DND-41 (cell line): ENCODE data around the gene ABCB11.

Source experiments
- ATAC-seq: fragments of 200-7000 bp; cut with Tn5 transposase; 3 replicates; pipeline ENCODE4 v1.9.1; 2021; ENCODE audit warnings: low read depth; ENCODE audit not compliant: insufficient read depth
- DNase-seq: peaks from one replicate; pipeline ENCODE4 v3.0.0-alpha.2; 2020
- H2AFZ ChIP-seq: 2 replicates; pipeline ENCODE4 v1.6.0; 2012; ENCODE audit warnings: low read depth, low read length
- H3K27ac ChIP-seq: 2 replicates; pipeline ENCODE4 v1.5.1; 2012; ENCODE audit warnings: low read length, inconsistent platforms
- H3K27me3 ChIP-seq: fragments of 200-600 bp; sonication (generic); 2 replicates; pipeline ENCODE4 v1.6.0; 2012; ENCODE audit warnings: low read length, mild to moderate bottlenecking, inconsistent platforms; ENCODE audit not compliant: insufficient read depth, poor library complexity
- H3K36me3 ChIP-seq: 2 replicates; pipeline ENCODE4 v1.5.1; 2012; ENCODE audit warnings: low read length, inconsistent platforms; ENCODE audit not compliant: insufficient read depth
- H3K4me1 ChIP-seq: 2 replicates; pipeline ENCODE4 v1.5.1; 2012; ENCODE audit warnings: mild to moderate bottlenecking, low read length; ENCODE audit not compliant: insufficient read depth
- H3K4me2 ChIP-seq: 2 replicates; pipeline ENCODE4 v1.6.0; 2012; ENCODE audit warnings: mild to moderate bottlenecking, moderate library complexity, low read length, inconsistent platforms; ENCODE audit not compliant: insufficient read depth
- H3K4me3 ChIP-seq, 2 experiments: fragments of 200-600 bp in 1 of 2; shearing (Covaris generic) in 1 of 2; 2 replicates each; pipeline ENCODE4 v1.5.1; 2012 to 2016; ENCODE audit warnings: inconsistent platforms in 2 of 2, low read length in 2 of 2, mild to moderate bottlenecking in 2 of 2, low read depth in 1 of 2, moderate library complexity in 1 of 2
- H3K79me2 ChIP-seq: 2 replicates; pipeline ENCODE4 v1.6.0; 2012; ENCODE audit warnings: low read length, inconsistent platforms; ENCODE audit not compliant: insufficient read depth
- H3K9ac ChIP-seq: 2 replicates; pipeline ENCODE4 v1.6.0; 2012; ENCODE audit warnings: low read depth, mild to moderate bottlenecking, inconsistent platforms, low read length, moderate library complexity
- H3K9me3 ChIP-seq: 2 replicates; pipeline ENCODE4 v1.5.1; 2012; ENCODE audit warnings: low read length, moderate library complexity, mild to moderate bottlenecking, inconsistent platforms; ENCODE audit not compliant: insufficient read depth, severe bottlenecking
- H4K20me1 ChIP-seq: 2 replicates; pipeline ENCODE4 v1.6.0; 2012; ENCODE audit warnings: low read length; ENCODE audit not compliant: insufficient read depth
- CTCF ChIP-seq: IDR thresholded peaks from 2 replicates; pipeline ENCODE4 v1.5.1; 2012; ENCODE audit warnings: borderline replicate concordance, low read length, moderate library complexity, mild to moderate bottlenecking; ENCODE audit not compliant: poor library complexity, severe bottlenecking; ENCODE audit errors: extremely low read depth
- EZH2 ChIP-seq: IDR thresholded peaks from 3 replicates; pipeline ENCODE4 v1.6.1; 2012; ENCODE audit warnings: borderline replicate concordance, low read depth, mild to moderate bottlenecking, moderate library complexity, low read length, inconsistent platforms; ENCODE audit not compliant: severe bottlenecking

Gene ABCB11

GRCh38 chr2:169015943-169016342 lies 15.2 kb downstream of the ABCB11 start:
- Histone ChIP-seq H3K4me1 (no peaks in the 10 kb centered on the region), H3K9me3 (no peaks in the 10 kb centered on the region), H3K4me2 (no peak overlapping the region), H3K4me3 (no peak overlapping the region), H3K27ac (no peak overlapping the region), H3K9ac (no peak overlapping the region), H3K36me3 (no peaks in the 10 kb centered on the region), H3K79me2 (no peaks in the 10 kb centered on the region), H4K20me1 (no peaks in the 10 kb centered on the region), H3K27me3 (peaks cover 3% of the 10 kb centered on the region), H2AFZ (no peak overlapping the region)
- no peak for TF ChIP-seq CTCF
- no peak for TF ChIP-seq EZH2
- no peak for ATAC-seq
- DNase-seq: no peak

DNA sequence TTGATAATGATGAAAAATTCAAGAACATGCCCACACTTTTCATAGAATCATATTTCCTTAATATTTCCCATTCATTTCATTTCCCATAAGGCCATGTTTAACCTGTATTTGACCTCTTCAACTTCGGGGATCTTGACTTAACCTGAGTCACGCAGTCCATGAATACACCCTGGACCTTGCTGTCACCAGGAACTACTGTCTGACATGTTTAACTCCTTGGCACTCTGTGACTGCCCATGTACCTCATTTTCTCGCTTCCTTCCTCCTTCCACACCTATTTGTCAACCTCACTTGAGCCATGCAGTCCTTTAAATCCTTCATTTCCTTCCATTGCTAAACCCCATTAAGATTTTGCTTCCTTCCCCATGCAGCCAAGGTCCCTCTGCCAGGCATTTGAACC lies 16.3 kb downstream of the ABCB11 start:
- DNase-seq: no peak
- no peak for TF ChIP-seq CTCF
- no peak for TF ChIP-seq EZH2

DNA sequence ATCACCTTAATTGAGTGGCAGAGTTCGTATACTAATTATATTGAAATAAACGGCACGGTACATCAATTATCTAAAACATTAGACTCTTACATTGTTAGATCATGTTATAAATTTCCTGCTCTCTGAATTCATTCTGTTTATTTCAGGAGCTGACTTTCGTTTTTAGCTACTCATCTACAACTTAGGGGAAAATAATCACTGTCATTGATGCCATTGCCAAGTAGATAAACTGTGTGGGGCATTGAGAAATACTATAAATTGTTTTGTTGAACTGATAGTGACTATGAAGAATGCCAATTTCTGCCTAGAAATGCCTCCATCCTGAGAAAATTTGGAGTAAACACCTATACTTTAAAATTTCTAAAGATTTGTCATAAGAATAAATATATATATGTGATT lies 17.5 kb downstream of the ABCB11 start:
- Histone ChIP-seq H3K36me3 (no peaks in the 10 kb centered on the region), H3K9me3 (no peaks in the 10 kb centered on the region), H4K20me1 (no peaks in the 10 kb centered on the region), H2AFZ (no peak overlapping the region), H3K79me2 (no peaks in the 10 kb centered on the region), H3K9ac (no peak overlapping the region), H3K4me3 (no peak overlapping the region), H3K4me2 (no peak overlapping the region), H3K4me1 (no peaks in the 10 kb centered on the region), H3K27me3 (peaks cover 3% of the 10 kb centered on the region), H3K27ac (no peak overlapping the region)
- ATAC-seq (no peak), DNase-seq (no peak)
- TF ChIP-seq CTCF: no peak
- no peak for TF ChIP-seq EZH2

More for the DNA sequence above, 16.3 kb downstream of the ABCB11 start:
- Histone ChIP-seq H2AFZ (no peak overlapping the region), H3K9ac (no peak overlapping the region), H3K27ac (no peak overlapping the region), H3K4me2 (no peak overlapping the region), H3K79me2 (no peaks in the 10 kb centered on the region), H4K20me1 (no peaks in the 10 kb centered on the region), H3K27me3 (peaks cover 3% of the 10 kb centered on the region), H3K4me1 (no peaks in the 10 kb centered on the region), H3K36me3 (no peaks in the 10 kb centered on the region), H3K9me3 (no peaks in the 10 kb centered on the region), H3K4me3 (no peak overlapping the region)
- no peak for ATAC-seq
